Activated B cell treated with CpG ODN at 0.5 μM for 24 hours (primary cell): ENCODE measurements around the gene CD36. TPM values are rescaled to one million over a fixed set of nuclear protein-coding genes. Genes with fewer than 3 reads are reported as not detected.

Experiments used
- ATAC-seq: fragments of 200-7000 bp; cut with Tn5 transposase; one replicate; pipeline ENCODE4 v1.10.0; 2021; ENCODE audit warnings: low read depth, mild to moderate bottlenecking, moderate library complexity
- CTCF ChIA-PET: fragments of 350-600 bp; sonication (Branson Sonifier 250); formaldehyde crosslinking; loops from one replicate; lab custom pipeline; 2021; ENCODE audit warnings: antibody characterized with exemption; lab: Charles Lee
- POLR2A ChIA-PET: fragments of 350-600 bp; sonication (Branson Sonifier 250); formaldehyde crosslinking; loops from one replicate; lab custom pipeline; 2021; ENCODE audit warnings: antibody characterized with exemption; lab: Charles Lee
- DNase-seq: peaks from one replicate; pipeline ENCODE4 v3.0.0; 2022
- H3K27ac Mint-ChIP-seq: one replicate; pipeline ENCODE4 v1.8.0; 2020; ENCODE audit warnings: mixed read lengths
- H3K27me3 Mint-ChIP-seq: one replicate; pipeline ENCODE4 v1.8.0; 2021; ENCODE audit warnings: mixed read lengths
- H3K36me3 Mint-ChIP-seq: one replicate; pipeline ENCODE4 v1.8.0; 2021; ENCODE audit warnings: low read depth, mixed read lengths
- H3K4me1 Mint-ChIP-seq: one replicate; pipeline ENCODE4 v1.8.0; 2021; ENCODE audit warnings: mixed read lengths
- H3K4me3 Mint-ChIP-seq: one replicate; pipeline ENCODE4 v1.8.0; 2020; ENCODE audit warnings: mild to moderate bottlenecking, mixed read lengths
- H3K9me3 Mint-ChIP-seq: one replicate; pipeline ENCODE4 v1.8.0; 2020; ENCODE audit warnings: mixed read lengths
- intact Hi-C: fragments of 100-400 bp; cut with micrococcal nuclease; formaldehyde crosslinking; loops from one replicate; pipeline ENCODE4 v1.15.1; 2024
- total RNA-seq: library from RNA; stranded (reverse); gene quantifications from 2 replicates; pipeline ENCODE4 v1.2.3, GENCODE V29; 2022
- TF ChIP-seq, protein P1 (sequence below): fragments of 200-600 bp; IDR thresholded peaks from one replicate; pipeline ENCODE4 v1.8.0; 2022; ENCODE audit warnings: antibody characterized with exemption, mild to moderate bottlenecking

CD36 gene
- total RNA-seq, 1 donor from 2014 or later = 0.53 TPM

GRCh38 chr7:80631421-80631820 is 7.0 kb upstream of the CD36 start:
- DNase-seq = no peak
- ChIA-PET POLR2A (no interaction called here), CTCF (no interaction called here)
- Mint-ChIP-seq H3K4me3 (no peak overlapping the region), H3K4me1 (no peaks in the 10 kb centered on the region), H3K9me3 (no peaks in the 10 kb centered on the region), H3K27me3 (no peaks in the 10 kb centered on the region), H3K36me3 (no peaks in the 10 kb centered on the region), H3K27ac (no peak overlapping the region)
- no peak for ATAC-seq
- TF ChIP-seq, protein P1, sequence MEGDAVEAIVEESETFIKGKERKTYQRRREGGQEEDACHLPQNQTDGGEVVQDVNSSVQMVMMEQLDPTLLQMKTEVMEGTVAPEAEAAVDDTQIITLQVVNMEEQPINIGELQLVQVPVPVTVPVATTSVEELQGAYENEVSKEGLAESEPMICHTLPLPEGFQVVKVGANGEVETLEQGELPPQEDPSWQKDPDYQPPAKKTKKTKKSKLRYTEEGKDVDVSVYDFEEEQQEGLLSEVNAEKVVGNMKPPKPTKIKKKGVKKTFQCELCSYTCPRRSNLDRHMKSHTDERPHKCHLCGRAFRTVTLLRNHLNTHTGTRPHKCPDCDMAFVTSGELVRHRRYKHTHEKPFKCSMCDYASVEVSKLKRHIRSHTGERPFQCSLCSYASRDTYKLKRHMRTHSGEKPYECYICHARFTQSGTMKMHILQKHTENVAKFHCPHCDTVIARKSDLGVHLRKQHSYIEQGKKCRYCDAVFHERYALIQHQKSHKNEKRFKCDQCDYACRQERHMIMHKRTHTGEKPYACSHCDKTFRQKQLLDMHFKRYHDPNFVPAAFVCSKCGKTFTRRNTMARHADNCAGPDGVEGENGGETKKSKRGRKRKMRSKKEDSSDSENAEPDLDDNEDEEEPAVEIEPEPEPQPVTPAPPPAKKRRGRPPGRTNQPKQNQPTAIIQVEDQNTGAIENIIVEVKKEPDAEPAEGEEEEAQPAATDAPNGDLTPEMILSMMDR = no peak
- intact Hi-C loops = no loop called here

GRCh38 chr7:80632139-80632538 is 6.3 kb upstream of the CD36 start:
- H3K4me3 Mint-ChIP-seq = no peak overlapping the region
- TF ChIP-seq, protein P1 = no peak
- no peaks in the 10 kb centered on the region for H3K9me3 Mint-ChIP-seq
- no peaks in the 10 kb centered on the region for H3K4me1 Mint-ChIP-seq
- ATAC-seq (no peak), DNase-seq (no peak)
- POLR2A ChIA-PET = interaction anchor here (0.5 kb wide), 1 partner anchor 9 kb away, joined by 3 read pairs; no protein-coding TSS in a partner anchor
- H3K27ac Mint-ChIP-seq = no peak overlapping the region
- H3K36me3 Mint-ChIP-seq = no peaks in the 10 kb centered on the region
- H3K27me3 Mint-ChIP-seq = no peaks in the 10 kb centered on the region
- CTCF ChIA-PET = no interaction called here
- intact Hi-C loops = no loop called here

- Mint-ChIP-seq H3K4me3 (no peak overlapping the region), H3K9me3 (no peaks in the 10 kb centered on the region), H3K4me1 (no peaks in the 10 kb centered on the region), H3K27ac (no peak overlapping the region), H3K36me3 (no peaks in the 10 kb centered on the region), H3K27me3 (no peaks in the 10 kb centered on the region)
- DNase-seq = no peak
- TF ChIP-seq, protein P1 = no peak
- intact Hi-C loops = no loop called here
- POLR2A ChIA-PET = interaction anchor here (0.5 kb wide), 1 partner anchor 9 kb away, joined by 3 read pairs; no protein-coding TSS in a partner anchor
- CTCF ChIA-PET = no interaction called here
- ATAC-seq = no peak
These were observed 5.6 kb upstream of the CD36 start for GRCh38 chr7:80632819-80633218.

- no peak for ATAC-seq
- TF ChIP-seq, protein P1 = no peak
- H3K36me3 Mint-ChIP-seq = no peaks in the 10 kb centered on the region
- ChIA-PET CTCF (no interaction called here), POLR2A (no interaction called here)
- H3K27me3 Mint-ChIP-seq = no peaks in the 10 kb centered on the region
- H3K27ac Mint-ChIP-seq = no peak overlapping the region
- peaks cover 3% of the 10 kb centered on the region for H3K4me1 Mint-ChIP-seq
- no peak overlapping the region for H3K4me3 Mint-ChIP-seq
- H3K9me3 Mint-ChIP-seq = no peaks in the 10 kb centered on the region
- intact Hi-C loops = no loop called here
- DNase-seq = no peak
These were observed 3.9 kb upstream of the CD36 start for GRCh38 chr7:80634505-80634904.

- POLR2A ChIA-PET = no interaction called here
- Mint-ChIP-seq H3K4me3 (no peak overlapping the region), H3K27ac (no peak overlapping the region), H3K36me3 (no peaks in the 10 kb centered on the region), H3K27me3 (no peaks in the 10 kb centered on the region), H3K9me3 (no peaks in the 10 kb centered on the region), H3K4me1 (peaks cover 3% of the 10 kb centered on the region)
- DNase-seq = no peak
- ATAC-seq = no peak
- CTCF ChIA-PET = no interaction called here
- TF ChIP-seq, protein P1 = no peak
- intact Hi-C loops = no loop called here
These were observed 2.9 kb upstream of the CD36 start for GRCh38 chr7:80635533-80635932.
